SU-DHL-6 (cell line): ENCODE results near the gene RIPPLY2.

ENCODE experiments used
- EZH2phosphoT487 ChIP-seq: fragments of 200-600 bp; sonication (generic), shearing (Covaris generic); conservative IDR thresholded peaks from 2 replicates; pipeline ENCODE4 v1.6.1; 2018; ENCODE audit warnings: mild to moderate bottlenecking, antibody characterized with exemption, low read length, moderate library complexity, mixed read lengths
- TF ChIP-seq, protein P1 (sequence below): fragments of 200-600 bp; sonication (generic); IDR thresholded peaks from one replicate; pipeline ENCODE4 v1.5.1; 2017; ENCODE audit warnings: antibody characterized with exemption, mild to moderate bottlenecking, low read length, moderate library complexity; ENCODE audit not compliant: insufficient read depth, poor library complexity, severe bottlenecking

DNA sequence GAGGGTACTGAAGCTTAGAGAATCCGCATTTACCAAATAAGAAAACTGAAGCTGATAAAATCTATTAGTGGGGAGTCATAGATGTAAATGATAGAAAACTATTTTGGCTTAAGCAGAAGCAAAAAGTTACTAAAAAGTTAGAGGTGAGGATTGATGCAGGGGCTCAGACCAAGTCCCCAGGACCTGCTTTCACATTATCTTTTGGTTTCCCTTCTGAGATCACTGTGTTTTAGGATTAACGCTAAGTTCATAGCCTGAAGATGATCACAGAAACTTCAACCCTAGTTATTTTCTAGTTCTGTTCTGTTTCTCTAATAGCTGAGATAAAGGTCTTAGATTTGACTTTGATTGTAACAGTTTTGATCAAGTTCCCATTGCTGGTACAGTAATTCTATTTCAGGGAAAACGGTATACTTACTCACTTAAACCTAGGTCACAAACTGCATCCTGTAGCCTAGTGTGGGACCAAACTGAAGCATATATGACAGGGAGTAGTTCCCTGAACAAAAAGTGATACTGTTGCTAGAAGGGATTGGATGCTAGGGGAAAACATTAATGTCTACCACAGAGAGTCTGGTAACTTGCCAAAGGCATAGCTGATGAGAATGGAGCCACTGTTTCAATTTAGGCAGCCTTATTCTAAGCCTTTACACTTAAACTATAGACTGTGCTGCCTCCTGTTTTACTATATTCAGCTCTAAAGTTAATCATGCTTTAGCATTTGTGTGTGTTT lies 19.4 kb downstream of the RIPPLY2 start:
- TF ChIP-seq, protein P1, sequence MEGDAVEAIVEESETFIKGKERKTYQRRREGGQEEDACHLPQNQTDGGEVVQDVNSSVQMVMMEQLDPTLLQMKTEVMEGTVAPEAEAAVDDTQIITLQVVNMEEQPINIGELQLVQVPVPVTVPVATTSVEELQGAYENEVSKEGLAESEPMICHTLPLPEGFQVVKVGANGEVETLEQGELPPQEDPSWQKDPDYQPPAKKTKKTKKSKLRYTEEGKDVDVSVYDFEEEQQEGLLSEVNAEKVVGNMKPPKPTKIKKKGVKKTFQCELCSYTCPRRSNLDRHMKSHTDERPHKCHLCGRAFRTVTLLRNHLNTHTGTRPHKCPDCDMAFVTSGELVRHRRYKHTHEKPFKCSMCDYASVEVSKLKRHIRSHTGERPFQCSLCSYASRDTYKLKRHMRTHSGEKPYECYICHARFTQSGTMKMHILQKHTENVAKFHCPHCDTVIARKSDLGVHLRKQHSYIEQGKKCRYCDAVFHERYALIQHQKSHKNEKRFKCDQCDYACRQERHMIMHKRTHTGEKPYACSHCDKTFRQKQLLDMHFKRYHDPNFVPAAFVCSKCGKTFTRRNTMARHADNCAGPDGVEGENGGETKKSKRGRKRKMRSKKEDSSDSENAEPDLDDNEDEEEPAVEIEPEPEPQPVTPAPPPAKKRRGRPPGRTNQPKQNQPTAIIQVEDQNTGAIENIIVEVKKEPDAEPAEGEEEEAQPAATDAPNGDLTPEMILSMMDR = no peak
- TF ChIP-seq EZH2phosphoT487 = no peak
